GM21367 (cell line): ENCODE results near the gene CLCA2.
A peak's percentile ranks its signal among the peaks of the same experiment; 100 is the strongest.

Source experiments
- ATAC-seq: cut with Tn5 transposase; IDR thresholded peaks from one replicate; pipeline ENCODE4 v1.9.1; 2021; ENCODE audit not compliant: unreplicated experiment

Gene CLCA2, protein sequence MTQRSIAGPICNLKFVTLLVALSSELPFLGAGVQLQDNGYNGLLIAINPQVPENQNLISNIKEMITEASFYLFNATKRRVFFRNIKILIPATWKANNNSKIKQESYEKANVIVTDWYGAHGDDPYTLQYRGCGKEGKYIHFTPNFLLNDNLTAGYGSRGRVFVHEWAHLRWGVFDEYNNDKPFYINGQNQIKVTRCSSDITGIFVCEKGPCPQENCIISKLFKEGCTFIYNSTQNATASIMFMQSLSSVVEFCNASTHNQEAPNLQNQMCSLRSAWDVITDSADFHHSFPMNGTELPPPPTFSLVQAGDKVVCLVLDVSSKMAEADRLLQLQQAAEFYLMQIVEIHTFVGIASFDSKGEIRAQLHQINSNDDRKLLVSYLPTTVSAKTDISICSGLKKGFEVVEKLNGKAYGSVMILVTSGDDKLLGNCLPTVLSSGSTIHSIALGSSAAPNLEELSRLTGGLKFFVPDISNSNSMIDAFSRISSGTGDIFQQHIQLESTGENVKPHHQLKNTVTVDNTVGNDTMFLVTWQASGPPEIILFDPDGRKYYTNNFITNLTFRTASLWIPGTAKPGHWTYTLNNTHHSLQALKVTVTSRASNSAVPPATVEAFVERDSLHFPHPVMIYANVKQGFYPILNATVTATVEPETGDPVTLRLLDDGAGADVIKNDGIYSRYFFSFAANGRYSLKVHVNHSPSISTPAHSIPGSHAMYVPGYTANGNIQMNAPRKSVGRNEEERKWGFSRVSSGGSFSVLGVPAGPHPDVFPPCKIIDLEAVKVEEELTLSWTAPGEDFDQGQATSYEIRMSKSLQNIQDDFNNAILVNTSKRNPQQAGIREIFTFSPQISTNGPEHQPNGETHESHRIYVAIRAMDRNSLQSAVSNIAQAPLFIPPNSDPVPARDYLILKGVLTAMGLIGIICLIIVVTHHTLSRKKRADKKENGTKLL

DNA sequence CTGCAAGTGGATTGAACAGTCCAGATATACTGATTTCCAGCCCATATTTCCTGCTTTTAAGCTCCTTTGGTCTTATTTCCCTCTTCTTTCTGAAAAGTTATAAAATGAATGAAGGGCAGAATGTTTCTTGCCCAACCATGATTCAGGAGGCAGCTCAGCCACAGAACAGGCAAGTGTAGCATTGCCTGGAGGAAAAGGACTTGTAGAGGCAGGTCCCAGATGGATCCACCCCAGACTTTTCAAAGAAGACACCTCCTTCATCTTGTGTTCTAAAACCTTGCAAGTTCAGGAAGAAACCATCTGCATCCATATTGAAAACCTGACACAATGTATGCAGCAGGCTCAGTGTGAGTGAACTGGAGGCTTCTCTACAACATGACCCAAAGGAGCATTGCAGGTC is at the start of gene CLCA2:
CLCA2 (plus strand) TSS at position 299 of the 400 bp plus-strand sequence; CDS start at position 376, 77 bp downstream.
- ATAC-seq, result no peak

DNA sequence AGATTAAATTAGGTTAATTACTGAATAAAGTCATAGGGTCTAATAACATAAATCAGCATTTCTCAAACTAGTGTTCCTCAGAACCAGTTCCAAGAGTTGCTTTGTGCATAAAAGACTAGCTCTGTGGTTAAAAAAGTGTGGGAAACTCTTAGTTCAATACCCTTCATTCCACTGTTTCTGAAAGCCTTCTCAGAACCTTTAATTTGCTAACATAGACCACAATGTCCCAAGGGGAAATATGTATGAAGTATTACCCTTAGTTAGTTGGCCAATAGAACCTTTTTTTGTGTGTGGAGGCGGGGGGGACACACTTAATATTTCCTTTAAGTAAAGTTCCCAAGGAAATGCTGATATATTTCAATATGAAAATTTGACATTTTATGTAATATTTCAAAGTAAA is 48.3 kb upstream of the CLCA2 start:
- no peak for ATAC-seq

DNA sequence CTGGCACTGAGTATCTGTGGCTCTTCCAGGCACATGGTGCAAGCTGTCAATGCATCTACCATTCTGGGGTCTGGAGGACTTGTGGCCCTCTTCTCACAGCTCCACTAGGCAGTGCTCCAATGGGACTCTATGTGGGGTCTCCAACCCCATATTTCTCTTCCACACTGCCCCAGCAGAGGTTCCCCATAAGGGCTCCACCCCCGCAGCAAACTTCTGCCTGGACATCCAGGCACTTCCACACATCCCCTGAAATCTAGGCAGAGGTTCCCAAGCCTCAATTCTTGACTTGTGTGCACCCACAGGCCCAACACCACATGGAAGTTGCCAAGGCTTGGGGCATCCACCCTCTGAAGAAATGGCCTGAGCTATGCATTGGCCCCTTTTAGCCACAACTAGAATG is 46.6 kb upstream of the CLCA2 start:
- ATAC-seq, result no peak

DNA sequence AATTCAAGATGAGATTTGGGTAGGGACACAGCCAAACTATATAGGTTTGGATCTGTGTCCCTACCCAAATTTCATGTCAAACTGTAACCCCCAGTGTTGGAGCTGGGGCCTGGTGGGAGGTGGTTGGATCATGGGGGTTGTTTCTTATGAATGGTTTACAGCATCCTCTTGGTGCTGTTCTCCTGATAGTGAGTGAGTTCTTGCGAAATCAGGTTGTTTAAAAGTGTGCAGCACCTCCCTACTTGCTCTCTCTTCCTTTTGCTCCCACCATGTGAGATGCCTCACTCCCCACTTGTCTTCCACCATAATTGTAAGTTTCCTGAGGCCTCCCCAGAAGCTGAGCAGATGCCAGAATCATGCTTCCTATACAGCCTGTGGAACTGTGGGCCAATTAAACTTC is 45.2 kb upstream of the CLCA2 start:
- ATAC-seq, result no peak

DNA sequence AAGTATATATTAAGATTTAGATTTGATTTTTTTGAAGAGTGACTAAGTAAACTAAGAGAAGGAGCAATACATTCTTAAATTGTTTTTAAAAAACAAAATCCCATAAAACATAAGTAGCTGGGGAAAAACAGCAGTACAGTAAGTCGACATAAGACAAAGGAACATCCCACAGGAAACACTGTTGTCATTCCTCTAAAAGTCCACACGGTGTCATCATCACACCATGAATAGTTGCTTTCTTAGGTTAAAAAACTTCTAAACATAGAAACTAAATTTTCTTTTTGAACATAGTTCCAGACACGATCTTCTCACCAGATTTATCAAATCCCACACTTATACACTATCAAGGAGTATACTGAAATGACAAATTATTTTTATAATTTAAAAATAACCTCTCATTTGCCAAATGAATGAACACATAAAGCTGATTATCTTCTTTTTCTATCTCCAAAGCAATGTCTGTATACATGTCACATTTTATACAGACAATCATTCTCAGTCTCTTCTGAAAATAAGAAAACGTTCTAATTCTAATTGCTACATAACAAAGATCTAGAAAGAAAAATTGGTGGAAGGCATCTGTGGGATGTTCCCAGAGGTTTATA is 43.6 kb upstream of the CLCA2 start:
- ATAC-seq, result peak; percentile 74

DNA sequence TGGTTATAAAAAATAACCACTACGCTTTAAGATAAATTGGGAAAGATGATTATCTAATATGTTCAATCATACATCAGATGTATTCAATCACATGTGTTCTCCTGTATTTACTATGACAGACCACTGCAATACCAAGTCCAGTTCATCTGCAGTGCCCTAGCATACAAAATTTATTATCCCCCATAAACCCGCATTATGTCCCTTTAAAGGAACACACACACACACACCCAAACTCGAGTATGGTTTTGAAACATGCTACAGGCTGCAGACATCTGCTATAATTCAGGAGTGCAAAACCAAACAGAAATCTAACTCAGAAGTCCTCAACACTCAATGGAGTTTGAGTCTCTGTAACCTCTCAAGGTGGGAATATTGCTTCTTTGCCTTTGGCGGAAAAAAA is 42.7 kb upstream of the CLCA2 start:
- ATAC-seq, result no peak

DNA sequence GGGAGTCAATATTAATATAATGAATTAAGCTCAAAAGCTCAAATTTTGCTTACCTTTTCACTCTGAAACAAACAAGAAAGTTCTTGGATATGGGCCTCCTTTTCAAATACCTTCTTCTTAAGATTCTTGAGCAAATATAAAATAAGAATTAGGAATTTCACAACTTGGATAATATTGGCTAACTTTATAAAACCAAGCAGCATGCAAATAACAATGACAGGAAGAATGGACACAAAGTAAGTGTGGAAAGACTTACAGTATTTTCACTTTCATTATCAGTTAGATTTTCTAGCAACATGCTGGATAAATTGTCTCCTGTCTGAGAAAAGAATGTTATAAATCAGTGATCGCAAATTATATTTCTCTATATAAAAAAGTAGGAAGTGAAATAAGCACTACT is 41.1 kb upstream of the CLCA2 start:
- ATAC-seq, result no peak

DNA sequence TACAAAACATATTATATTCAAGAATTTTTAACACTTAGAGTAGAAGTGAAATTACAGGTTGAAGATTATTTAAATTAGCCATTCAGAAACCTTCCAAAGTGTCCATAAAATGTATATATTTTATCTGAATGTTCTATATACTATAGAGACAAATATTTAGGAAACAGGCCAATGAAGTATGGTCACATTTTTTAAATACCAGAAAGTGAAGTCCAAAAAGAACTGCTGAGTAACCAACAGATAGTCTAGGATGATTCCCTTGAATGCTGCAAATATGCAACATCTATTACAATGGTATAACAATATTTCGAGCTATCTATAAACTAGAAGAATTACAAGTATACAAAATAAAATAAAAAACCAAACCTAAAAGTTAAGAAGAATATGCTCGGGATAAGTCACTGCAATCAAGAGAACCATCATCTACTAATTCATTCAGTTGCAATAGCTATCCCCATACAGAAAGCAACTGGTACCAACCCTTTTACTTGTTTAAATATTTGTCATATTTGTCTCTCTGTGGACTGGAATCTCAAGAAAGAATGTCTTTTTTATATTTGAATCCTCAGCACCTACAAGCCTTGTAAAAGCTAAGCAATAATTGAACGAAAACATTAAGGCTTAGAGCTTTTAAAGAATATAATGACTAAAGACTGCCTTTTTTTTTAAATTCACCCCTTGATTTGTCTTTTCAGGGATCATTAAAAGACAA is 35.9 kb upstream of the CLCA2 start:
- no peak for ATAC-seq

DNA sequence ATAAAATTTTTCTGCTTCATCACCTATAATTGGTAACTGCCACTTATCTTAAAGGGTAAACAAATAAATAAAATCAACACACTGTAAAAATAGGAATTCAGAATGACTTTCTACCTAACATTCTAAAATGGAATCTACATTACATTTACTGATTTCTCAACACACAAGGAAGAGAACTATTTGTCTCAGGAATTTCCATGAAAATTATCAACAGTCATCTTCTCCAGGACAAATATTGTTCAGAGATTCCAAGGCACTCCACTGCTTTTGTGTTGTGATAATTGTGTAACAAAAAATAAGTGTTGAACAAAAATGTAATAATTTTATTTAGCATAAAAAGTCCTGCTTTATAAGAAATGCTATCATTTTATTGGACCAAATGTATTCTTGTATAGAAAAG is 35.2 kb upstream of the CLCA2 start:
- no peak for ATAC-seq

DNA sequence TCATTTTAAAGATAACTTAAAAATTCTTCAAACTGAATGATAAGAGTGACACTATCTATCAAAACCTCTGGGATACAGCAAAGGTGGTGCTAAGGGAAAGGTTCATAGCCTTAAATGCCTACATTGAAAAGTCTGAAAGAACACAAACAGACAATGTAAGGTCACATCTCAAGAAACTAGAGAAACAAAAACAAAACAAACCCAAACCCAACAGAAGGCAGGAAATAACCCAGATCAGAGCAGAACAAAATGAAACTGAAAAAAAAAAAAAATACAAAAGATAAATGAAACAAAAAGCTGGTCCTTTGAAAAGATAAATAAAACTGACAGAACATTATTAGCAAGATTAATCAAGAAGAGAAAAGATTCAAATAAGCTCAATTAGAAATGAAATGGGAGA is 34.7 kb upstream of the CLCA2 start:
- ATAC-seq, result peak; percentile 87

DNA sequence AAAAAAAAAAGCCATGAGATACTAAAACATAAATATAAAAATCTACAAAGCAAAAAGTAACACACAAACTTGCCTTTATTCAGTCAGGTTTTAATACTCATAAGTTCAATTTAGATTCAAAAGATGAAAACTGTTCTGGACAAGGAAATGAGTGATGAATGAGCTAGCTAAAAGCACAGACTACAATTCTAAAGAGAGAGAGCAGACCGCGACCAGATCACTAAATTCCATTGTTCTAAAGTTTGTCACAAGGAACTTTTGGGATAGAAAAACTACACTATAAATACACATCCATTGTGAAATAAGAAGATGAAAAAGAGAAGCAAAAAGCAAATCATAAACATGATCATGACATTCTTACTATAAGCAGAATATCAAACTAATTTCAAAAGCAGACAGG is 29.6 kb upstream of the CLCA2 start:
- ATAC-seq, result no peak

DNA sequence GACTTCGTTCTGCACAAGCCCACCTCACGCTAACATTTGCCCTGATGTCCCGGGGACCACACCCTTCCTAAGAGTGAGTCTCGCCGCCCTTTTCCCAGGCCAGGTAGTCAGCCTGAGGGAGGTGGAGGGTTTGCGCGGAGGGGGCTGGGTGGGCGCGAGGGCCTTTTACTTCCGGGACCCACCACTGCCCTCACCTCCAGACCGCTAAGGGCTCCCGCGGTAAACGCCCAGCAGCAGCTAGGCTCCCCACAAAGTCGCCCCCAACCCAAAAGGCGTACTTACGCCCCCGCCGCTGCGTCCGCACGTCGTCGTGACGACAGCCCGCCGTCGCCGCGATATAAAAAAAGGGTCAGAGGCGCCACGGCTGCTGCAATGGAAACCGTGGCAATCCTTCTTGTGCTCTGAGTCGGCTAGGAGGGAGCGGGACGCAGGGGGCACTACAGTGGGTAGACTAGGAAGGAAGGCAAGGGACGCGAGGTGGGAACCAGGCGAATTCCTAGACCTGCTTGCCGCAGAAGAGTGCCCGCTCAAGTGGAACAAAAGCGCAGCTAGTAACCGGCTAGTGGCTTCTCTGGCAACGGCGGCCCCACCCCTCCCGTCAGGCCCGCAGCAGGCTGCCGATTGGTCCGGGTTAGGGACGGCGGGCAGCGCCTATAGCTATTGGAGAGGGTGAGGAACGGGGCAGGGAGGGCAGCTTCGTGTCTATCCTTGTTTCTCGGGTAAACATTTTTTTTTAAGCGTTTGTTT is 28.0 kb upstream of the CLCA2 start, which contains the start of gene ODF2L:
ODF2L (minus strand) TSS at position 573 of the 747 bp plus-strand sequence. CDS start 9,296 bp downstream, outside the sequence.
- peak; percentile 100 for ATAC-seq

DNA sequence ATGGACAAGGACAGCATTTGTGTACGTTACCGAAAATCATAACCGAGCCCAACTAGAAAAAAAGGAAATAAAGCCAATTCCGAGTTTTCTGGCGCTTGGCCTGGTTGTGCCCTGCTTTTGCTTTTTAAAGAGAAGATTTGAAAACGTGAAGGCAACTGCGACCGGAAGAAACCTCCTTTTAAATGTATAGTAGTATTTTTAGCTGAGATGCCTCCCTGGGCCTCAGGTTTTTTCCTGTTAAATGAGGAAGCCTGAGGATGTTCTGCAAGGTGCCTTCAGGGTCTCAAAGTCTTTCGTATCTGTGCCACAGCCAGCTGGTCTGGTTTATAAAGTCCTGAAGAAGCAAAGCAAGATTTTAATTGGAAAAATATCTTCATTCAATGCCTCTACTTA is 27.5 kb upstream of the CLCA2 start:
- ATAC-seq, result peak; percentile 30

DNA sequence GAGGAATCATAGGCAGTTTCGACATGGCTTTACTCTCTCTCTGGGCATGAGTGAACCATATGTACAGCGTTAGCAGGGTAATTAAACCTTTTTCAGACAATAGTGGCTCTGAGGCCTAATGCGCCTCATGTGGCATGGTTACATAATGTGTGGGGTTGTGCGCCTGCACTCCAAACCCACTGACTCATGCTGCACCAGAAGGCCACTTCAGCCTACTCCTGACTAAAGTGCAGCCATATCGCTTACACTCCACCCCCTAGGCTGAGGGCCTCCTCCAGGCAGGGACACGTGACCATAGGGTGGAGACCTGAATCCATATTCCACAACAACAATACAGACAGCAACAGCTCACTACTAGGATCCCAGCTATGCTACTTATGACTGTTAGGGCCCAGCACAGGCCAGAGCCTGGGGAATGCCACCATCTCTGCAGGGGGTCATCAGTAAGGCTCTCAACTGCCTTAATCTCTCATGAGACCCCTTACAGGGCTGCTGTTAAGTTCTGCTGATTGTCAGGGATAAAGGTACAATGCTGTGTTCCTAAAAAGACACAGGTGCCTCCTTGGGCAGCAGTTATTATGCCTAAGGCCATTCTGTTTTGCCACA is 14.5 kb upstream of the CLCA2 start:
- ATAC-seq, result no peak

DNA sequence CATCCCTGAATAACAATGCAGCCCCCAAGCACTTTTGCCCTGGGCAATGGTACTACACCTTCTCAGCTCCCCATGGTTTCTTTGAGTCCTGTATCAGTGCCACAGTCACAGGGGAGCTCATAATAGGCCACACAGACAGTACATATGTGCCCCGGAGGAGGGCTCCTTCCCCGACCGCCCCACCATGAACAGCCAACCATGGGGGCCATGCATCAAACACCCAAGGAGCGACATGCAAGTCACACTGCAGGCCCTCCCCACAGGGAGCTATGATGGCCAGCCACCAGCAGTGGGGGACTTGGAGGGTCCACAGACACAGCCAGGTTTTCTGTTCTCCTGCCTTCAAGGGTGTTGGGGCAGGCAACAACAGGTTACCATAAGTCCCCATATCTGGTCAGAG is 13.1 kb upstream of the CLCA2 start:
- ATAC-seq, result no peak

DNA sequence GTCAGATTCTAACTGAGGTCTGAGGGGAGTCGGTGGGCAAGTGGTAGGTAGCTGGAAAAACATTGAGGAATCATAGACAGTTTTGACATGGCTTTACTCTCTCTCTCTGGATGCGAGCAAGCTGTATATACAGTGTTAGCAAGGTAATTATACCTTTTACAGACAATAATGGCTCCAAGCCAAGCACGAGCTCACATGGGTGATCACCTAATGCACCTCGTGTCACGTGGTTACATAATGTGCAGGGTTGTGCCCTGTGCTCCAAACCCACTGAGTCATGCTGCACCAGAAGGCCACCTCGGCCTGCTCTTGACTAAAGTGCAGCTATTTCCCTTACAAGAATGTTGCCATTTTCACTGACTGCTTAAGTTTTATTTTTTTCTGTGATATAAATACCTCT is 7.6 kb upstream of the CLCA2 start:
- no peak for ATAC-seq

DNA sequence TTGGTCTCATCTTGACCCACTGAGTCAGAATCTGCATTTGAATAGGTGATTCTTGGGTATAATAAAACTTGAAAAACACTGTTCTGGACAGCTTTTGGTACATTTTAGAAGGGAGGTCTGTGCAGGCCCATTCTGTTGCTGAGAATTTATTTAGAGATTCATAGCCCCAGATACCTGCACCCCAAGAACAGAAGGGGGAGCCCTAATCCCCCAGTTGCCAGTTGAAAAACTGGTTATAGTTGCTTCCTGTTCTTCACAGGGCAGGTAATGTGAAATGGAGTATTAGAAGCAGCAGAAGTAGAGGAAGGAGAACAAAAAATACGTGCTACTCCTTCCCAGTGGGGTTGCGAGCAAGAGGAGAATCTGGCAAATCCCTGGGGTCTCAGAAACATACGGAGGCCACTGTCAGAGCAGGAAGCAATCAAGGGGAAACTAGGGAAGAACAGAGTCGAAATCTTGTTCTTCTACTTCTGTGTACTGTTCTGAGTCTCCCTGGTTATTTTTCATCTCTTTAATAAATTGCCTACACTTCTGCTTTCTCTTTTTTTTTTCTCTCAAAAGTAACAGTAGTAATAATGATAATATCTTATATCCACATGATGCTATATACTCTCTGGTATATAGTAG is 4.6 kb upstream of the CLCA2 start:
- ATAC-seq, result peak; percentile 95

DNA sequence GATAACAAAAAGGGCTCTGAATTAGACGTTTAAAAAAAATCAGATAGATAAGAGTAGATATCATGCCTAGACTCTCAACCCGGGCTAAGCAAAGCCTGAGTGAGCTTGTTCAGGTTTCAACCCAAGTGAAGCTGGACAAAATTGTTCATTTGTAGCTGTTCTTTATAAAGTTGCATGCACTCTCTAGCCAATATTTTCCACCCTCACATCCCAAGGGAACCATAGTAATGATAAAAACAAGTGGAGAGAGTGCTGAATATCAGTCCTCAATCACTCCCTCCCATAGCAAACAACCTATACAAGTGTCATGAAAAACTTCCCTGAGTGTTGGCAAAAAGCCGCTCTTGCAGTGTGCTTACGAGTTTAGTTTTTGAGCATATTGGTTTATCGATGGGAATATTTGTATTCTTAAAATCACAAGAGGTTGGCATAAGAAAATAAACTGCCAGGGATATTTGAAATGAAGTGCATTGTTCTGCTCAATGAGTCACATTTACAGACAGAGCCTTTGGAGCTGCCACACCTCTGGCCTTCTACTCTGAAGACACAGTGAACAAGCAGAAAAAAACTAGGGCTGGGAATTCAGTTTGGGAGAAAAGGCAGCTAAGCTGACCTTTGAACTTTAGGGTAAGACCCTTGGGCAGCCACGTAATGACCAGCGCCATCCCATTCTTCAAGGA is 2.2 kb upstream of the CLCA2 start:
- ATAC-seq, result no peak

DNA sequence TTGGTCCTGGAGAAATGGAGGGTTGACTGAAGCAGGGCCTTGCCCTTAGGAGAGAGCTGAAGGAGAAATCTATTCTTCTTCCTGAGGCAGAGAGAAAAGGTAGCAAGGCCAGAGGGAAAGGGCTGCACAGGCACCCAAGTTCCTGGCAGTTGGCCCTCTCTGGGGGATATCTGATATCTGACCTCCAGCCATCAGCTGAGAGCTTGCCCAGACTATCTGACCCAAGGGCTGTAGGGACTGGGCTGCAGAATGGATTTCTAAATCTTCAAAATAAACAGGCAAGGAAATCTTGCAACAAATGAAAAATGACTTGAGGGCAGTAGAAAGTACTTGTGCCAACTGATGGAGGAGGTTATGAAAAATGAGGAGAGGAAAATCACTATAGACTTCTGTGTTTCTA is 498 bp upstream of the CLCA2 start:
- no peak for ATAC-seq
